Ectodermal cell (in vitro differentiated cells): ENCODE measurements around the gene ST7.

Source experiments
- H3K27ac ChIP-seq: 2 replicates; pipeline ENCODE4 v1.7.0; 2013; ENCODE audit warnings: mild to moderate bottlenecking, low read depth, low read length; ENCODE audit not compliant: insufficient read depth, poor library complexity, severe bottlenecking
- H3K27me3 ChIP-seq: 2 replicates; pipeline ENCODE4 v1.7.0; 2013; ENCODE audit warnings: mild to moderate bottlenecking, low read length; ENCODE audit not compliant: insufficient read depth, control insufficient read depth, poor library complexity, severe bottlenecking
- H3K36me3 ChIP-seq: one replicate; pipeline ENCODE4 v1.7.0; 2013; ENCODE audit warnings: low read length; ENCODE audit not compliant: control insufficient read depth, insufficient read depth
- H3K4me1 ChIP-seq: one replicate; pipeline ENCODE4 v1.7.0; 2013; ENCODE audit warnings: low read length; ENCODE audit not compliant: control insufficient read depth, insufficient read depth
- H3K4me3 ChIP-seq: 2 replicates; pipeline ENCODE4 v1.7.0; 2013; ENCODE audit warnings: low read depth, low read length, control low read depth; ENCODE audit not compliant: insufficient read depth
- H3K9me3 ChIP-seq: 2 replicates; pipeline ENCODE4 v1.7.0; 2013; ENCODE audit warnings: mild to moderate bottlenecking, low read length, moderate library complexity; ENCODE audit not compliant: control insufficient read depth
- WGBS, 2 experiments: methylation state at CpG; one replicate each; pipeline ENCODE4 v1.1.7; 2013; ENCODE audit warnings: missing lambda C conversion rate in 2 of 2; 5-methylcytosine and 5-hydroxymethylcytosine counted together

The ST7 gene

DNA sequence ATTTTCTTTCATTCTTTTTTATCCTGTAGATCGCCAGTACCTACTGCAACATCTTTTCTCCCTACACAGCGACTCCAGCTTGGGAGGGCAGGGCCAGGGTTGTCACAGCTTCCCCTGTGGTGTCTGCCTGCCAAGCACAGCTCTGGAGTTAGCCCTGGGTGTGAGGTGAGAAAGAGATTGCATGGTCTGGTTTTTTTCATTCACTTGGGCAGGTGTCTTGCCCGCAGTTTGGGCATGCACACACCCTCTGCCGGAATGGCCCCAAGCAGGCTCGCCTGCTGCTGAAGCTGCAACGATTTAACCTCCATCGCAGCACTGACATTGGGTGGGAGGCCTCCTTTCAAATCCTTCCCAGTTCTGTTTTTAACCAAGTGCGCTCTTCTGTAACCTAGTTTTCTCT is 236.8 kb downstream of the ST7 start:
- no peaks in the 10 kb centered on the region for H3K9me3 ChIP-seq
- no peaks in the 10 kb centered on the region for H3K4me1 ChIP-seq
- H3K4me3 ChIP-seq, result no peak overlapping the region
- H3K36me3 ChIP-seq, result no peaks in the 10 kb centered on the region
- WGBS, 2 experiments, result 94 to 96% methylated on average over 8 of the region's 8 CpGs
- H3K27me3 ChIP-seq, result no peaks in the 10 kb centered on the region
- no peak overlapping the region for H3K27ac ChIP-seq

- no peak overlapping the region for H3K4me3 ChIP-seq
- H3K4me1 ChIP-seq, result no peaks in the 10 kb centered on the region
- no peaks in the 10 kb centered on the region for H3K9me3 ChIP-seq
- WGBS, 2 experiments, result 95% methylated on average over 8 to 9 of the region's 9 CpGs
- H3K36me3 ChIP-seq, result no peaks in the 10 kb centered on the region
- no peak overlapping the region for H3K27ac ChIP-seq
- H3K27me3 ChIP-seq, result no peaks in the 10 kb centered on the region
Measured at GRCh38 chr7:117190746-117191435, 237.6 kb downstream of the ST7 start.

DNA sequence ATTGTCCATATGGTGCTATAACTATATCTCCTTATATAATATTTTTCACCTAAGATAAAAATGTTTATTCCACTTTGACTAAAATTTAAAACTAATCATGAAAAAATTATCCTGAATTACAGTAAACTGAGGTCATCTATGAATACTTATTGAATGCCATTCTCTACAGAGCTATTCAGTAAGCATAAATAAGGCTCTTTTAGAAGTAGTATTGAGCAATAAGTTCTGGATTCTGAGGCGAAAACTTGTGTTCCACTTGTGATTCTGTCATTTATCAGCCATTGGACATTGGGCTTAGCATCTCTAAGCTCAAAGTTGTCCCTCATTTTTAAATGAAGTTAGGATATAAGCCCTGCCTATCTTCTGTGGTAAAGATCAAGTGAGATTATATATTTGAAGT is 238.8 kb downstream of the ST7 start:
- H3K4me1 ChIP-seq, result no peaks in the 10 kb centered on the region
- no peaks in the 10 kb centered on the region for H3K27me3 ChIP-seq
- H3K9me3 ChIP-seq, result no peaks in the 10 kb centered on the region
- H3K27ac ChIP-seq, result no peak overlapping the region
- H3K36me3 ChIP-seq, result no peaks in the 10 kb centered on the region
- no peak overlapping the region for H3K4me3 ChIP-seq
- WGBS, 2 experiments, result 97 to 100% methylated on average over 1 of the region's 1 CpG

- H3K4me1 ChIP-seq, result no peaks in the 10 kb centered on the region
- H3K4me3 ChIP-seq, result no peak overlapping the region
- H3K36me3 ChIP-seq, result no peaks in the 10 kb centered on the region
- 96 to 100% methylated on average over 1 to 2 of the region's 2 CpGs for WGBS, 2 experiments
- H3K9me3 ChIP-seq, result no peaks in the 10 kb centered on the region
- no peaks in the 10 kb centered on the region for H3K27me3 ChIP-seq
- H3K27ac ChIP-seq, result no peak overlapping the region
Measured at GRCh38 chr7:117193564-117193963, 240.3 kb downstream of the ST7 start.

DNA sequence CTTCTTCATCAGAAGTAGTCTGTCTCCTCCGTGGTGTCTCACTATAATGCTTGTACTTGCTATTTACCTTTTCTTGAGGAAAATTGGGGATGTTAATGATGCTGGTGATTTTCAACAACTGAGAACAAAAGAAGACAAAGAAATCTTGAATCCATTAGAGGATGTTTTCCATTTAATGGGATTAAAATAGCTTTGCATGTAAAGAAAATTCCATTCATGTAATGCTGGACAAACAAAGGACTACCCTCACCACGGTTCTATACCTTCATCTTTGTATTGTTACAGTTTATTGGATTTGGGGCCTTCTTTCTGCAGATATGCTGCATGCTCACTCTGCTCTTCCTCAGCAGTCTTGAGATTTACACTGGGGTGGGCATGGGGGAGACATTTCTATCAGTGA is 241.1 kb downstream of the ST7 start:
- 66% methylated on average over 2 of the region's 2 CpGs; no CpG with 5 or more reads in 1 of the 2 experiments for WGBS, 2 experiments
- Histone ChIP-seq H3K36me3 (no peaks in the 10 kb centered on the region), H3K4me3 (no peak overlapping the region), H3K27me3 (no peaks in the 10 kb centered on the region), H3K27ac (no peak overlapping the region), H3K4me1 (no peaks in the 10 kb centered on the region), H3K9me3 (no peaks in the 10 kb centered on the region)

DNA sequence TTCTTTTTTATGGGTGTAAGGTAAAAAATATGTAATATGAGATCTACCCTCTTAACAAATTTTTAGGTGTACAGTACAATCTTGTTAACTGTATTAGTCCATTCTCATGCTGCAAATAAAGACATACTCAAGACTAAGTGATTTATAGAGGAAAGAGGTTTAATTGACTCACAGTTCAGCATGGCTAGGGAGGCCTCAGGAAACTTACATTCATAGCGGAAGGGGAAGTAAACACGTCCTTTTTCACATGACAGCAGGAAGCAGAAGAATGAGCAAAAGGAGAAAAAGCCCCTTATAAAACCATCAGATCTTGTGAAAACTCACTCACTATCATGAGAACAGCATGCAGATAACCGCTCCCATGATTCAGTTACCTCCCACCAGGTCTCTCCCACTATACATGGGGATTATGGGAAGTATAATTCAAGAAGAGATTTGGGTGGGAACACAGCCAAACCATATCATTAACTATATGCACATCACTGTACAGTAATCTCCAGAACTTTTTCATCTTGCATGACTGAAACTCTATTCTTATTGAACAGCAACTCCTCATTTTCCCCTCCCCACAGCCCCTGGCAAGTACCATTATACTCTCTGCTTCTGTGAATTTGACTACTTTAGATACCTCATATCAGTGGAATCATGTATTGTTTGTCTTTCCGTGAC is 242.2 kb downstream of the ST7 start:
- Histone ChIP-seq H3K4me3 (no peak overlapping the region), H3K27me3 (no peaks in the 10 kb centered on the region), H3K36me3 (no peaks in the 10 kb centered on the region), H3K9me3 (no peaks in the 10 kb centered on the region), H3K4me1 (no peaks in the 10 kb centered on the region), H3K27ac (no peak overlapping the region)
- WGBS, 2 experiments, result 94% methylated on average over 3 of the region's 4 CpGs

GRCh38 chr7:117200132-117200531 is 246.8 kb downstream of the ST7 start:
- no peak overlapping the region for H3K4me3 ChIP-seq
- H3K4me1 ChIP-seq, result no peaks in the 10 kb centered on the region
- H3K9me3 ChIP-seq, result no peaks in the 10 kb centered on the region
- no peaks in the 10 kb centered on the region for H3K36me3 ChIP-seq
- WGBS, 2 experiments, result 79 to 89% methylated on average over 2 of the region's 2 CpGs
- H3K27ac ChIP-seq, result no peak overlapping the region
- H3K27me3 ChIP-seq, result no peaks in the 10 kb centered on the region

GRCh38 chr7:117200786-117201458 is 247.6 kb downstream of the ST7 start:
- Histone ChIP-seq H3K9me3 (no peaks in the 10 kb centered on the region), H3K4me3 (no peak overlapping the region), H3K27ac (no peak overlapping the region), H3K4me1 (no peaks in the 10 kb centered on the region), H3K27me3 (no peaks in the 10 kb centered on the region), H3K36me3 (no peaks in the 10 kb centered on the region)
- 74 to 98% methylated on average over 2 to 4 of the region's 4 CpGs for WGBS, 2 experiments

- no peak overlapping the region for H3K27ac ChIP-seq
- no peaks in the 10 kb centered on the region for H3K9me3 ChIP-seq
- 79% methylated on average over 3 of the region's 3 CpGs for WGBS, 2 experiments
- no peak overlapping the region for H3K4me3 ChIP-seq
- no peaks in the 10 kb centered on the region for H3K4me1 ChIP-seq
- no peaks in the 10 kb centered on the region for H3K27me3 ChIP-seq
- no peaks in the 10 kb centered on the region for H3K36me3 ChIP-seq
Measured at GRCh38 chr7:117202511-117202910, 249.2 kb downstream of the ST7 start.

DNA sequence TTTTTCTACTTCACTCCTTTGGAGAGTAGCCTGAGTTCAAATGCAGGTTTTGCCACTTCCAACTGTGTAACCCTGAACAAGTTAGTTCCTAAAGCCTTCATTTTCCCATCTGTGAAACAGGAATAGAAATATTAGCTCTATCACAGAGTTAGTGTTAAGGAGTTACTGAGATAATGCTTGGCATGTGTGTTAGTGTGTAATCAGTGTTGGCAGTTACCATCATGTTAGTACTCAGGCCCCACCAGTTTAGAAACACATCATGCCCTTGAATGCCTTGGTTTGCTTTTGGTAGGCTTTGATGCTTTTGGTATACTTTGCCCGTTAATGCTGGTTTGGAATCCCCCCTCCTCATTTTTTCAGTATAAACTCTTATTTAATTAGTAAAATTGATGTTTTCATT is 249.9 kb downstream of the ST7 start:
- no peaks in the 10 kb centered on the region for H3K27me3 ChIP-seq
- no peak overlapping the region for H3K4me3 ChIP-seq
- H3K4me1 ChIP-seq, result no peaks in the 10 kb centered on the region
- H3K9me3 ChIP-seq, result no peaks in the 10 kb centered on the region
- H3K36me3 ChIP-seq, result no peaks in the 10 kb centered on the region
- H3K27ac ChIP-seq, result no peak overlapping the region
- WGBS, 2 experiments, result no CpG with 5 or more reads among the region's 1 CpG
